Measurements from ENCODE around the gene NR3C2.

NR3C2 gene

GRCh38 chr4:148067301-148067916 is 374.8 kb downstream of the NR3C2 start:
- DNase-seq = no peak

DNA sequence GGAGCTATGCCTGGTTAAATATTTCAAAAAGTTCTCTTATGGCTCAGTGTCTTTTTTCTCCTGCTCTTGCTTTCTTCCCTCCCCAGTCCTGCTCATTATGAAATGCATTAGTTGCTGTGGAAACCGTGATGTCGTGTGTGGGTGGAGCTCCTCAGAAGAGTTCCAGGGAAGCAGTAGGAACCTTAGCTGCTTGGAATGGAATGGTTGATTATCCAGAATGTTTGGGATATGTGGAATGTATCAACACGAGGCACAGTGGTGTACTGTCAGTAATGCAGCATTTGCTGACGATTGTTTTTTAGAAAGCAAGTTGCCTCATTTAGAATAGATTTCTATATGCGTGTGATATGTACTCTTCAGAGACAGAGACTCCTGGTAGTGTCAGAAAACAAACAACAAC is 377.1 kb downstream of the NR3C2 start:
- no peak for DNase-seq

- DNase-seq = no peak
These were observed 377.8 kb downstream of the NR3C2 start for GRCh38 chr4:148064451-148064850.

DNA sequence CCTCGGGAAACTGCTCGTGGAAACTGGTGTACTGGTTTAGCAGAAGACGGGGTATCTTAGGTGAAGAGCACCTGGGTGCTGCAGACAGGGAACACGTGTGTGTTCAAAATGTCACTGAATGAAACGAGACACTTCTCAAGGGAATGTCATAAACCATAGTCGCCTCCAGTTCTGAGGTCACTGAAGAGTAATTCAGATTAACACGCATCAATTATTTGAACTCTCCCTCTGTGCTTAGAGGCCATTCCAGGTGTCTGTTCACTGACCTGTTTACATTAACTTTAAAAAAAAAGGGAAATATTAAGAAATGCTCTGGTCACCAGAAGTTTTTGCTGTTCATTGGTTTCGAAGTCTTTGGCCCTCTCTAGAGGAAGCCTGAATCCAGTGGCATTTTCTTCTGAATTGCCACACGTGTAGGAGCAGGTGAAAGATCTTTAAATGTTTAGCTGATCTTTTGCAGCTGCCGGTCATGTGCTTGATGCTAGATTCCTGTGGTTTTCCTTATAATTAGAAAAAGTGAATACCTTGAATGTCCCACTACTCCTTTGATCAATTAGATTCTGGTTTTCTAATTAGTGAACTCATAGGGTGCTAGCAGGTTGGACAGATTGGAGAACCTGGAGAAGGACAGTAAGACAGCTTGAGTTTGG is 379.8 kb downstream of the NR3C2 start:
- DNase-seq = no peak

DNA sequence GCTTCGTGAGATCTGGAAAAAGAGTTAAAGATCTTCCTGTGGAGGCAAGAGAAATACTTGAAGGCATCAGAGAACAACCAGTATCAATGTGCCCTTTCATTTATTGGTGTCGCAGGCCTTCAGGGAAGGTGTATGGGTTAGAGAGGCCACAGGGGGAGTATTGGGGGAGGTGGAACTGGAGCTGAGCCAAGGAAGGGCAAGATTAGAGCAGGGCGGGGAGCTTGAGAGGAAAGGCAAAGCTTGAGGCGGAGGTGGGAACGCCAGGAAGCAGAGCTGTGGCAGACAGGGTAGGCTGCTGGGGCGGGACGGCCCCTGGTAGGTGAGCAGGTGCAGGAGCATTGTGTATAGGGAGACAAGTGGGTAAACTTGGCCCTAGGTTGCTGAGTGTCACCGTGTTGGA is 380.4 kb downstream of the NR3C2 start:
- DNase-seq = no peak

DNA sequence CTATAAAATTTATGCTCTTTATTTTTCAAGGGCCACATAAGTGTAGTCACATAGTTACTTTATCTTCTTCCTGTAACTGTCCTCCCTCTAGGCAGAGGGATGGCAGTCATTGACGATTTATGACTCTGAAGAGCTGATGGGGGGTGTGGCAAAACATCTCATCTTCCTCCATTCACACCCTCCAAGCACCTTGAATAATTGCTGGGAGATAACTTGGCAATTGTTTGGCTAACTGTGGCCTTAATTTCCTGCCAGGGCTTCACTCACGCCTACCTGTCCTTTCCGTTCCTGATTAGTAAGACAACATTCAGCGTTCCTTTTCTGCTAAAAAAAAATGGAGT is 381.1 kb downstream of the NR3C2 start:
- DNase-seq = no peak

DNA sequence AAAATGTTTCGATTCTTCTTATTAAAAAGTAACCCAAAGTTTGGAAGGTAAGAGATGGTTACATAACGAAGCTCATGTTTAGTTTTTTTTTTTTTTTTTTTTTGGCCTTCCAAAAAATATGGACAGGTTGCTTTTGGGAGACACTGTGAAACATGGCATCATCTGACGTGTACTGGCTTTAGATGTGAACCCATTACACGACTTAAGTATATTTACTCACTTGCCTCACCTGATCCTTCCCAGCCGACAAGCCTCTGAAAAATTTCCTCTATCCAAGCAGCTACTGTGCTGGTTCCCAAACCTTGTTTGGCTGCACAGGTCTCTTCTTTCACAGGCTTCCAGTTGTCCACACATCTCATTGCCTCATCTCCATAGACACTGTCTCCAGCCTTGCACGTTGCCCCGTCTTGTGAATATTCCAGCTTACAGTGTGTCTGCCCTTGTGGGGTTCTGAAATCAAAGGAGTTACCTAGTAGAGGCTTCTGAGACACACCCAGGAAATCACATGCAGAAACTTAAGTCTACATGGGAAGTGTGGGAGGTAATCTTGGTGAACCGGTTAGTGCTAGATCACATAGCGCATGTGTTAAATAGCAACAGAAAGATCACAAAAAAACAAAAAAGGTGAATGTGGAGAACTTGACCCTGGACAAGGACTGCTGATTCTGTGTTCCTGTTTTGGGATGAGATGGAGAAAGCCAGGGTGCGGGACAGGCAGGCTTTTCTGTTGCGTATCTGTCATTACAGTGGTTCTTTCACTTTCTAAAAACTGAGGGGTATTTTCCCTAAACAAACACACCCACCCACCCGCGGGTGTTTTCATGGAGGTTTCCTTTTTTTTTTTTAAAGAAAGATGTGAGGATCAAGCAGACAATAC is 381.7 kb downstream of the NR3C2 start:
- DNase-seq = no peak

DNA sequence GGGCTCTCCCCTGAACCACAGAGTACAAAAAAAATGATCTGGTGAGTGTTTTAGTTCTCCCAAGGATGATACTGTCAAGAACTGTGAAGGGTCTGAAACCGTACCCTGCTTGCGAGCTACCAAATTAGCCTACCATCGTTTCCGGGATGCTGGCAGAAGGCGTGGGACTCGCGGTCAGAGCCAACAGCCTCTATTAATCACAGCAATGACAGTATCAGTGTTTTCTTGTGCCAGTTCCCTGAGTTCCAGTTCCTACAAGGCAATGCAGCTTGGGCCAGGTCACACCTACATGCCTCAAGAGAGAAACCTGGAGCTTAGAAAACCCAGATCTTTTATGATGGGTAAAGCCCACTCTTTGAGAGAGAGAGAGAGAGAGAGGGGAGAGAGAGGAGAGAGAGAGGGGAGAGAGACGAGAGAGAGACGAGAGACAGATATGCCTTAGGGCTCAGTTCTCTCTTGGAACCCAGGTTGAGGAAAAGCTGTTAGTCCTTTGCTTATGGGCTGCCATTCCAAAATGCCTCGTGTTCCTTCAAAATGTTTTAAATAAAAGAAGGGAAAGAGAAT is 382.5 kb downstream of the NR3C2 start:
- DNase-seq = no peak

GRCh38 chr4:148057984-148058859 is 384.0 kb downstream of the NR3C2 start:
- no peak for DNase-seq

DNA sequence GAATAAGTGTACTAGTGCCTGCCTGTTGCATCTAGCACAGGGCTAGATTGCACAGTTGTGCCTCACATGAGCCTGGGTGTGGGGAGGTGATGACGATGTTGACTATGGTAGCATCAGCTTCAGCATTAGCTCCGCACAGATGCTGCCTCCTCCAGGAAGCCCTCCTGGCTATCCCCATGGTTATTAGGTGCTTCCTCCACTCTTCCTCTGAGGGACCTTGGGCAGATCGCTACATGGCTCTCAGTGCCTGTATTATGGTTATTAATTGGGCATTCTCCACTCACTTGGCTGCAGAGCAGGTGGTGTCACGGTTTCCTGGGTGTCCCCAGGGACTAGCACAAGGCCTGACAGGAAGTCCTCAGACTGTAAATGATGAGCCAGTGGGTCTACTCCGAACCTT is 384.7 kb downstream of the NR3C2 start:
- DNase-seq = no peak

- DNase-seq = no peak
These were observed 385.3 kb downstream of the NR3C2 start for GRCh38 chr4:148056879-148057278.

DNA sequence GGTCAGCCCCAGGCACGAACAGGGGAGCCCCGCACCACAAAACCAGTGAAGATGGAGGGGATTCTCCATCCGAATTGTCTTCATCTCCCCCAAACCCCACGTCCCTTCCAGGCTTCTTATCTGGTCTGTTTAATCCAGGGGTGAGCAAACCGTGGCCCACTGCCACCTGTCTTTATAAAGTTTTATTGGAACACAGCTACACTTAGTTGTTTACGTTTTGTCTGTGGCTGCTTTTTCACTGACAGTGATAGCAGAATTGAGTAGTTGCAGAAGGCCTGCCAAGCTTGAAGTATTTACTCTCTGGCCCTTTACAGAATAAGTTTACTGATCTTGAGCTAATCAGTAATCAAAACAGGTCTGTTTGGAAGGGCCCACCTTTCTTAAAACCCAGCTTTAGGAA is 386.4 kb downstream of the NR3C2 start:
- no peak for DNase-seq

DNA sequence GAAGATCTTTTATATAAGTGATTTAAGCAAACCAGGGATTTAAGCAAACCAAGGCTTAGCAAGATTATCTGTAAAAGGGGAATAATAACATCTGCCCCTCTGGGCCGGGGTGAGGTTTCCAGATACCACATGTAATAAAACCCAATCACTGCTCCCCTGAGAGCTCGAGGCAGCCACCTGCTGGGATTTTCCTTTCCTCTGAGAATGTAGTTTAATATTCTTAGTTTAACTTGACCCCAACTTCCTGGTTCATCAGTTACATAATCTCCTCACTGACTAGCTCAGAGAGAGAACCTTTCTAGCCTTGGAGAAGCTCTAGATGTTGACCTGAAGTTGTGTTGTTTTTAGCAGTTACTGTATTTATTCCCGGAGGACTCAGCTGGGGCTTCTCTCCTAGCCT is 387.9 kb downstream of the NR3C2 start:
- no peak for DNase-seq

DNA sequence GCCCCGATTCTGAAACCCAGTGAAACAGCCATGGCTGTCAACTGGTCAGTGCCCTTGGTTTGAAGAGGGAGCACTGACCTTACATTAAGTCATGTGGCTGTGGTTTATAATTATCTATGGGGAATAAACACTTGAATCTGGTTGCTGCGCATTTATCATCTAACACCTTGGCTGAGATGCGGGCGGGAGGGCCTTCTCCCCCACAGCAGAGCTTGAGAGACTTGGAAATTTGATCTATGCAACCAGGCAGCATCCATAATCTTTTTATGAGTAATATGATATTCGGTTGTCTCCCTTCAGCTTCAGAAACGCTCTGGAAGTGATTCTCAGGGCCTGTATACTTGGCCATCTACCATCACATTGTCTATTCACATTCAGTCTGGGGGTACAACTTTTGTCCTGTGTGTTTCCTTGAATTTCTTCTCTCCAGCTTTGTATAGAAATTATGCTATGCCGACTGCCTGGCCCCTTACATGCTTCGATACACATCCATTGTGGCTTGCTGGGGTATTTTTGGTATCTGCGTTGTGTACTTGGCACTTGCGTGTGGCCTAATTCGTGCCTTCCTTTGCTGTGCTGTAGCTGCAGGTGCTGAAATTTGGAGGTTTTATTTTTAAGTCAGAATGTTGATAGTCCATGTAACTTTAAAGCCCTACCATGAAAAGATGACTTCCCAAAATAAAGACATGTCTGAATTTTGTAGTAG is 388.8 kb downstream of the NR3C2 start:
- no peak for DNase-seq

GRCh38 chr4:148052448-148052847 is 389.8 kb downstream of the NR3C2 start:
- no peak for DNase-seq

GRCh38 chr4:148051403-148051802 is 390.8 kb downstream of the NR3C2 start:
- no peak for DNase-seq

- no peak for DNase-seq
These were observed 393.6 kb downstream of the NR3C2 start for GRCh38 chr4:148048598-148048997.

GRCh38 chr4:148044912-148045352 is 397.3 kb downstream of the NR3C2 start:
- DNase-seq = no peak

- no peak for DNase-seq
These were observed 397.9 kb downstream of the NR3C2 start for GRCh38 chr4:148044089-148044911.

- no peak for DNase-seq
These were observed 400.4 kb downstream of the NR3C2 start for GRCh38 chr4:148041606-148042329.

All from cortex of kidney (tissue), 1 donor.